Gastroesophageal sphincter (tissue), 3 donors: Measurements from ENCODE around the gene KRTAP19-7.

Experiments used
- POLR2A ChIP-seq, 2 donors: fragments of 450-650 bp; IDR thresholded peaks; one replicate each; pipeline ENCODE4 v1.6.1; 2017; ENCODE audit warnings: antibody characterized with exemption in 2 of 2, mild to moderate bottlenecking in 2 of 2, moderate library complexity in 1 of 2
- POLR2AphosphoS5 ChIP-seq: sonication (generic); formaldehyde crosslinking; IDR thresholded peaks from one replicate; pipeline ENCODE4 v1.6.1; 2017; ENCODE audit warnings: antibody characterized with exemption
- TF ChIP-seq, protein P1 (sequence below), 4 experiments: fragments of 200-600 bp in 2 of 4; fragments of 450-650 bp in 2 of 4; sonication (generic) in 1 of 4; IDR thresholded peaks; one replicate each; pipeline ENCODE4 v1.5.1; 2017 to 2019; ENCODE audit warnings: antibody characterized with exemption in 4 of 4, mild to moderate bottlenecking in 2 of 4, moderate library complexity in 2 of 4

GRCh38 chr21:30563072-30563471 is 2.0 kb upstream of the KRTAP19-7 start:
- TF ChIP-seq POLR2A (IDR thresholded peaks at IDR 0.05) (no peak), POLR2AphosphoS5 (no peak)
- TF ChIP-seq, protein P1, sequence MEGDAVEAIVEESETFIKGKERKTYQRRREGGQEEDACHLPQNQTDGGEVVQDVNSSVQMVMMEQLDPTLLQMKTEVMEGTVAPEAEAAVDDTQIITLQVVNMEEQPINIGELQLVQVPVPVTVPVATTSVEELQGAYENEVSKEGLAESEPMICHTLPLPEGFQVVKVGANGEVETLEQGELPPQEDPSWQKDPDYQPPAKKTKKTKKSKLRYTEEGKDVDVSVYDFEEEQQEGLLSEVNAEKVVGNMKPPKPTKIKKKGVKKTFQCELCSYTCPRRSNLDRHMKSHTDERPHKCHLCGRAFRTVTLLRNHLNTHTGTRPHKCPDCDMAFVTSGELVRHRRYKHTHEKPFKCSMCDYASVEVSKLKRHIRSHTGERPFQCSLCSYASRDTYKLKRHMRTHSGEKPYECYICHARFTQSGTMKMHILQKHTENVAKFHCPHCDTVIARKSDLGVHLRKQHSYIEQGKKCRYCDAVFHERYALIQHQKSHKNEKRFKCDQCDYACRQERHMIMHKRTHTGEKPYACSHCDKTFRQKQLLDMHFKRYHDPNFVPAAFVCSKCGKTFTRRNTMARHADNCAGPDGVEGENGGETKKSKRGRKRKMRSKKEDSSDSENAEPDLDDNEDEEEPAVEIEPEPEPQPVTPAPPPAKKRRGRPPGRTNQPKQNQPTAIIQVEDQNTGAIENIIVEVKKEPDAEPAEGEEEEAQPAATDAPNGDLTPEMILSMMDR (IDR thresholded peaks at IDR 0.05): no peak
